Measurements from ENCODE around the gene FALEC.

Gene FALEC

DNA sequence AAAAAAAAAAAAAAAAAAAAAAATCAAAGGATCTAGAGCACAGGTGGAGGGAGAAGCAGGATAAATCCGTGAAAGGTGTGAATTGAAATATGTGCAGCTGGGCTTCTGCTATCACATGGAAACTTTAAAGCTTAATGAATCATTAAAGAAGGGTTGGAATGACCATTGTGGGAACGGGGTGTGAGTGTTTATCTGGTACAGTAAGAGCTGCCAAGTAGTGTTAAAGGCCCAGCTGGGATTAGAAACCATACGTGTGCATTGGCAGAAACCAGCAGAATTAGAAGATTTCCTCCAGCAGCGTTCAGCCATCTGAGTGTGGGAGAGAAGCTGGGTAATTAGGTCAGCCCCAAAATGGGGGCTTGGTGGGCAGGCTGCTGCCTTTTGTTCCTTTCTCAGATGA, 13.5 kb downstream of the FALEC start:
- H3K9me3 ChIP-seq (ENCODE audit: control insufficient read depth, low read length): no peaks in the 10 kb centered on the region
- peaks cover 13% of the 10 kb centered on the region for H3K4me1 ChIP-seq (ENCODE audit: control insufficient read depth, insufficient read depth, low read length, poor library complexity, severe bottlenecking)
- no peaks in the 10 kb centered on the region for H3K36me3 ChIP-seq (ENCODE audit: control insufficient read depth, insufficient read depth, low read length)
- H3K4me3 ChIP-seq (ENCODE audit: extremely low read depth, insufficient read depth, low read length, poor library complexity, severe bottlenecking): no peak overlapping the region
- WGBS, 2 experiments (ENCODE audit: insufficient coverage in 2 of 2): 91 to 95% methylated on average over 3 of the region's 4 CpGs
- no peak overlapping the region for H3K27ac ChIP-seq (ENCODE audit: low read depth, low read length, severe bottlenecking)

DNA sequence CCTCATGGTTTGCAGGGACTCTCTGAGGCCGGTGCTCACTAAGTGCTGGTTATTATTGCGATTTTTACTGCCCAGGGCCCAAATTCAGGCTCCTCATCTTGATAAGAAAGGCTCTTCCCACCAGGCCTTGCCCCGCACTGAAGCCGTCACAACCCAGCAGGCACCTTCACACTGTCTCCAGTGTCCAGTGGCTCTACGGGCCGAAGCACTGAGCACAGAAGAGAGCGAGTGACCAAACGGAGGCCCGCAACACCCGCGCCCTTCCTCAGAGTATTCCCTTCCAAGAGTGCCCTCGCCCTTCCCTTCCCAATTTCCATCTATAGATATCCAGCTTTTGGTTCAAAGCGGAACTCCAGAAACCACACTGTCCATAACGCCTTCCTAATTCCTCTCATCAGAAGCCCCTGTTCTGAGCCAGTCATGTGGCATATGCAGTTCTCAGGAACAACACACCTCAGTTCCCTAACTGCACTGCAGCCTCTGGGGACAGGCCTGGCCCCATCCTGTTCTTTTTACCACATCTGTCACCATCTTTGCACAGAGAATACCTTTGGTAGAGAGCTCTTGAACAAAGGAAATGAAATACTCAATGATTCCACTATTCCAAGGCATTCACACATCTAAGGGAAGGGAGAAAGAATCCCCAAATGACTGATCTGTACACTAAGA, 15.1 kb downstream of the FALEC start:
- Histone ChIP-seq H3K36me3 (ENCODE audit: control insufficient read depth, insufficient read depth, low read length) (no peaks in the 10 kb centered on the region), H3K27ac (ENCODE audit: low read depth, low read length, severe bottlenecking) (no peak overlapping the region), H3K4me3 (ENCODE audit: extremely low read depth, insufficient read depth, low read length, poor library complexity, severe bottlenecking) (no peak overlapping the region), H3K4me1 (ENCODE audit: control insufficient read depth, insufficient read depth, low read length, poor library complexity, severe bottlenecking) (peaks cover 17% of the 10 kb centered on the region), H3K9me3 (ENCODE audit: control insufficient read depth, low read length) (no peaks in the 10 kb centered on the region)
- 94 to 95% methylated on average over 9 to 14 of the region's 14 CpGs for WGBS, 2 experiments (ENCODE audit: insufficient coverage in 2 of 2)

DNA sequence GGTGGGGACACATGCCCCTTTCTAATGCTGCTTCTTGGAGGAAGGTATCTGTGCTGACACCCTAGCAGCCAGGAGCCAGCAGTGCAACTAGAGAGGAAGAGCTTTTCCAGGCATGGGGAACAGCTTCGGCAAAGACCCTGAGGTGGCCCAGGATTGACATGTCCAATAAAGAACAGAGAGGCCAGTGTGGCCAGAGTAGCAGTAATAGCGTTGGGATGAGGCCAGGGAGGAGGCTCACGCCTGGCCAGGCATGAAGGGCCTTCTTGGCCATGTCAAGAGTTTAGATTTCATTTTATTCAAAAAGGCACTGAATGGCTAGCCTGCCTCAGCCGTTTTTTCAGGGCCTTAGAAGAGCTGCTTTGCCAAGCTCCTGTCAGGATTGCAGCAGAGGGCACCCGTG, 17.3 kb downstream of the FALEC start:
- WGBS, 2 experiments (ENCODE audit: insufficient coverage in 2 of 2): 64 to 69% methylated on average over 4 to 5 of the region's 5 CpGs
- no peaks in the 10 kb centered on the region for H3K36me3 ChIP-seq (ENCODE audit: control insufficient read depth, insufficient read depth, low read length)
- no peak overlapping the region for H3K4me3 ChIP-seq (ENCODE audit: extremely low read depth, insufficient read depth, low read length, poor library complexity, severe bottlenecking)
- H3K27ac ChIP-seq (ENCODE audit: low read depth, low read length, severe bottlenecking): no peak overlapping the region
- peaks cover 33% of the 10 kb centered on the region for H3K4me1 ChIP-seq (ENCODE audit: control insufficient read depth, insufficient read depth, low read length, poor library complexity, severe bottlenecking)
- no peaks in the 10 kb centered on the region for H3K9me3 ChIP-seq (ENCODE audit: control insufficient read depth, low read length)

DNA sequence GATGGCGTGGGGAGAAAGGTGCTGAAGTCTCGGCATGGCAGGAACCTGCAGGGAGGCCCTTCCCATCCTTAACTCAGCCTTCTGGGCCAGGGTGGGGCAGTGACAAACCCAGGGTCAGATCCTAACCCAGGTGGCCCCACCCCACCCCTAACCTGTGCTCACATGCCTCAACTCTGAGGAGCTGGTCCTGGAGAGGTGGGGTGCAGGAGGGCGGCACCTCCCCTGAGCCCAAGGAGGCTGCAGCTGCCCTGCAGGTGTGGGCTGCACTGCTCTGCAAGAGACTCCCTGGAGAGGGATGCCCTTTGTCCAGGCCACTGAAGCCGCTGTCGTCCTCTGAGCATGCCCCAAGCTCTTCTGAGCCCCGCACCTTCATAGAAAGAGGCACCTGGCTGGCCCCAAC, 18.4 kb downstream of the FALEC start:
- Histone ChIP-seq H3K4me1 (ENCODE audit: control insufficient read depth, insufficient read depth, low read length, poor library complexity, severe bottlenecking) (peaks cover 39% of the 10 kb centered on the region), H3K9me3 (ENCODE audit: control insufficient read depth, low read length) (no peaks in the 10 kb centered on the region), H3K27ac (ENCODE audit: low read depth, low read length, severe bottlenecking) (no peak overlapping the region), H3K36me3 (ENCODE audit: control insufficient read depth, insufficient read depth, low read length) (no peaks in the 10 kb centered on the region), H3K4me3 (ENCODE audit: extremely low read depth, insufficient read depth, low read length, poor library complexity, severe bottlenecking) (no peak overlapping the region)
- WGBS, 2 experiments (ENCODE audit: insufficient coverage in 2 of 2): 90 to 93% methylated on average over 5 to 6 of the region's 6 CpGs

DNA sequence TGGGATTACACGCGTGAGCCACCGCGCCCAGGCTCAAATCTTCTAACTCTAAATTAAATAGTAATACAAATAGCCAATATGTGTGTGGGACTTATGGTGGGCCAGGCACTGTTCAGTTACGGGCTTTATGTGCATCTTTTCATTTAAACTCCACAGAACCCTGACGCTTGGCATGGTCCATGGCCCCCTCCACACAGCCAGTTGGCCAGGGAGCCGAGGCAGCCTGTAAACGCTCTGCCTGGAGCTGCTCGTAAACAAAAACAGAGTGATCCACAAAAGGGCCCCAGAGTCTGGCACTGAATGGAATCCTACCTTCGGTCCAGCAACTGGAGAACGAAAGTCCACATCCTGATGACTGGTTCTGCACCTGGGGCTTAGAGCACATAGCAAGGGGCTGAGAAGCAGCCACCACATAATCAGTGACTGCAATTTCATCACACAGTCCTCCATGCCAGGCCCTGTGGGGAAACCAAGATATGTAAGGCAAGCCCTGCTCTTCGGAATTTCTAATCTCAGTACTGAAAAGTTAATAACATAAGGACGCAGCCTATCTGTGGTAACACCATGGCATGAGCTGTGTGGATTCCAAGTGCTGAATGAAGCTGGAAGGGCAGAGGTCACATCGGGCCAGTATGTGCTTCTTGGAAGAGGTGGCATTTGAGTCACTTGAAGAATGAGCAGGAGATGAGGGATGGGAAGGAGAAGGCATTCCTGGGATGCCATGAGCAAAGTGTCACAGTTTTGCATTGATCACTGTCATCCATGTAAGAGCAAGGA, 20.1 kb downstream of the FALEC start:
- WGBS, 2 experiments (ENCODE audit: insufficient coverage in 2 of 2): 82 to 92% methylated on average over 6 to 9 of the region's 14 CpGs
- Histone ChIP-seq H3K27ac (ENCODE audit: low read depth, low read length, severe bottlenecking) (peak overlapping the region; percentile 16), H3K36me3 (ENCODE audit: control insufficient read depth, insufficient read depth, low read length) (no peaks in the 10 kb centered on the region)

DNA sequence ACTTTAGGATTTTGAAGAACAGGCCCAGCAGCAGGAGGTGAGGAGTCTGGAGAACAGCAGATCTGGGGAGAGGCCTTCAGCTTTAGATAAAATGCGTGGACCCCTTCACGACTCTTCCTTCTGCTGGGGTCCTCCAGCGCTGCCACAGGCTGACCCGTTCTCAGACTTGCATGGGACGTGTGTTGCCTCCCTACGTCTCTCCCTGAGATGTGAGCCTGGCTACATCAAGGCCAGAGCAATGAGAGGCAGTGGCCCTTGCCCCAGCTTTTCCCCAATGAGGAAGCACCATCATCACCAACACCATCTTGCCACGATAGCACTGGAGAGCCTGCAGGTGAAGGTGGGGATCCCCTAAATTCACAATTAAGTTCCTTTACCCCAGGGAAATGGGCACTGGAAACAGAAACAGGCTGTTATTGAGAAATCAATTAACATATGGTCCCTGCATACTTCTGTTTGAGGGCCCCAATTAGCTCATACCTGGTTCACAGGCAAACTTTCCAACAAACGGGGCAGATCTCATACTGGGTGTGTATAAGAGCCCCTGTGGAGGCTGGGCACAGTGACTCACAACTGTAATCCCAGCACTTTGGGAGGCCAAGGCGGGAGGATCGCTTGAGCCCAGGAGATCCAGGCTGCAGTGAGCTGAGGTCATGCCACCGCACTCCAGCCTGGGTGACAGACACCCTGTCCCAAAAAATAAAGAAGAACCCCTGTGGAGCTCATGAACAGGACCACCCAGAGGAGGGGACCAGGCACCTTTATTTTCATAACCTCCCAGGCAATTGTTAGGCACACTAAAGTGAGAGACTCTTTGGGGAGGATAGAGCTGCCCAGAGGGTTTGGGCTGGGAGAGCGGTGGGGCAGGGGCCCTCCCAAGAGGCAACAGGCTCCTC, 21.5 kb downstream of the FALEC start:
- Histone ChIP-seq H3K9me3 (ENCODE audit: control insufficient read depth, low read length) (no peaks in the 10 kb centered on the region), H3K36me3 (ENCODE audit: control insufficient read depth, insufficient read depth, low read length) (no peaks in the 10 kb centered on the region), H3K4me1 (ENCODE audit: control insufficient read depth, insufficient read depth, low read length, poor library complexity, severe bottlenecking) (peaks cover 39% of the 10 kb centered on the region), H3K27ac (ENCODE audit: low read depth, low read length, severe bottlenecking) (peak overlapping the region; percentile 83), H3K4me3 (ENCODE audit: extremely low read depth, insufficient read depth, low read length, poor library complexity, severe bottlenecking) (no peak overlapping the region)
- WGBS, 2 experiments (ENCODE audit: insufficient coverage in 2 of 2): 94% methylated on average over 9 to 11 of the region's 12 CpGs

More for the DNA sequence above, 20.1 kb downstream of the FALEC start:
- H3K9me3 ChIP-seq (ENCODE audit: control insufficient read depth, low read length): no peaks in the 10 kb centered on the region
- peaks cover 39% of the 10 kb centered on the region for H3K4me1 ChIP-seq (ENCODE audit: control insufficient read depth, insufficient read depth, low read length, poor library complexity, severe bottlenecking)
- H3K4me3 ChIP-seq (ENCODE audit: extremely low read depth, insufficient read depth, low read length, poor library complexity, severe bottlenecking): no peak overlapping the region

DNA sequence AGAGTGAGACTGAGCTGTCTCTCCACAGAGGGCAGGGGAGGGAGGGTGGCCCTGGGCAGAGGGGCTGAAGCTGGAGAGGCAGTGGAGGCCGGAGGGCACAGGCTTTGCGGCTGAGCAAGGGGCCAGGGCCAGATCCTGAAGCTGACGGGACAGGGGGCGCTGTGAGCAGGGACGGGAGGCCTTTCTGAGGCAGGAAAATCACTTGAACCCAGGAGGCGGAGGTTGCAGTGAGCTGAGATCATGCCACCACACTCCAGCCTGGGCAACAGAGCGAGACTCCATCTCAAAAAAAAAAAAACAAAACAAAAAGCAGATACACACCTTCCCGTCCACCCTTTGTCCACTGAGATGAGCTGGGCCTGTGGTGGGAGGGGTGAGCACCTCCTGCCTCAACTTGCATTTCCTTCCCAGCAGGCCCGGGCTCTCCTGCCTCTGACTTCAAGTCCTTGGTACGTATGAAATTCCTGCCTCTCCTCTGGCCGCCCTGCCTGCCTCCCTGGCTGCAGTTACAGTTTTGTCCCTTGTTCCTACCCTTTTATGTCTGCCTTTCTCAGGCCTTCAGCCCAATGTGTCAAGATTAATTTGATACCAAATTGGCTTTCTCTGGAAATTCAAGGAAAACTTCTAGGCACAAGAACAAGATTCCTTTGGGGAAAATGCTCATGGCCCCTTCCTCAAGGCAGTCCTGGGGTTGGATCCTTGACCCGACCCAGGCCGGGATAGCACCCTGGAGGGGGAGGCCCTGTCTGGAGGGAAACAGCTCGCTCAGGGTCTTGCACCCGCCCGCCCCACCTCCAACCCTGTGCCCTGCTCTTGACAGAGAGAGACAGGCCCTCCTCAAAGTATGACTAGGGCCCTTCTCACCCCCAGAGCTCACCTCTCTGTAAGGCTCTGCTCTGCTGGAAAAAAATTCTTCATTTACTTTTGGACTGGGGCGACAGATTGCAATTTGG, 22.5 kb downstream of the FALEC start:
- Histone ChIP-seq H3K4me3 (ENCODE audit: extremely low read depth, insufficient read depth, low read length, poor library complexity, severe bottlenecking) (no peak overlapping the region), H3K27ac (ENCODE audit: low read depth, low read length, severe bottlenecking) (peak overlapping the region; percentile 83), H3K9me3 (ENCODE audit: control insufficient read depth, low read length) (no peaks in the 10 kb centered on the region), H3K4me1 (ENCODE audit: control insufficient read depth, insufficient read depth, low read length, poor library complexity, severe bottlenecking) (peaks cover 34% of the 10 kb centered on the region), H3K36me3 (ENCODE audit: control insufficient read depth, insufficient read depth, low read length) (no peaks in the 10 kb centered on the region)
- WGBS, 2 experiments (ENCODE audit: insufficient coverage in 2 of 2): 64 to 69% methylated on average over 5 to 10 of the region's 17 CpGs

DNA sequence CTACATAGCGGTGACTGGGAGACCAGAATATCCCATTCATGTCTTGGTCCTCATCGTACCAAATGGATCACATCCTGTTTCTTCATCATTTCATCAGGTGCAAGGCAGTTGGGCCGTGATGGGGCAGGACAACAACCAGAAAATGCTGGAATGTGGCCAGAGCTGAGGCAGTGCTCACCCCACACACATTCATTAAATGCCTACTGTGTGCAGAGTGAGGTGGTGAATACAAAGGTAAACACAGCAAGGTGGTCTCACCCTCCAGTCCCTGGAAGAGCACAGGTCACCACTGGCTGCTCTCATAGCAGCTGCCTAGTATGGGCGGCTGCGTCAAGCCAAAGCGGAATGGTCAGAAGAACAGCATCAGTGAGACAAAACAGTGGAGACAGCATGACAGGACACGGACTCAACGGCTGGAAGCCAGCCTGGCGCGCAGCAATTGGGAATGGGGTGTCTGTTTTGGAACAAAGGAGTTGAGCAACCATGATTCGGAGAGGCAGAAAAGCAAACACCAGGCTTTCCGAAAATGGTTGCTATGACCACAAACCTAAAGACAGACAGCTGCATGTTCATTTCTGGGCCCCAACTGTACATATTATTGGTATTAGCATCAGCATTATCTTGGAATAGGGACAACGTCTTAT, 28.1 kb downstream of the FALEC start:
- Histone ChIP-seq H3K4me3 (ENCODE audit: extremely low read depth, insufficient read depth, low read length, poor library complexity, severe bottlenecking) (no peak overlapping the region), H3K27ac (ENCODE audit: low read depth, low read length, severe bottlenecking) (no peak overlapping the region), H3K9me3 (ENCODE audit: control insufficient read depth, low read length) (no peaks in the 10 kb centered on the region), H3K36me3 (ENCODE audit: control insufficient read depth, insufficient read depth, low read length) (no peaks in the 10 kb centered on the region), H3K4me1 (ENCODE audit: control insufficient read depth, insufficient read depth, low read length, poor library complexity, severe bottlenecking) (peaks cover 4% of the 10 kb centered on the region)
- WGBS, 2 experiments (ENCODE audit: insufficient coverage in 2 of 2): 95 to 97% methylated on average over 11 of the region's 13 CpGs

DNA sequence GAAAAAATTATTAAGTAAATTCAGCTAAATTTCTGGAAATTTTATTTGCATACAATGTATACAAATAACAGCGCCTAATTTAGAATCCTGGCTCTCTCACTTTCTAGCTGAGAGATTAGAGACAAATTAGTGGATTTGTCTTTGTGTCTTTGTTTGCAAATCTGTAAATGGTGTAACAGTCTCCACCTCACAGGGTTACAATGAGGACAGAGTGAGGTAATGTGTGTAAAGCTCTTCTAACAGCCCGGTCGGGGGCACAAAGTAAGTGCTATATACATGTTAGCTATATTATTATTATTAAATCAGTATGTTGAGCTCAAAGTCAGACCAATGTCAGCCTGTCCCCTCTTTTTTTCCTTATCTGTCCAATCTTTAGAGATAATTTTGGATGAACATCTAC, 28.7 kb downstream of the FALEC start:
- WGBS, 2 experiments (ENCODE audit: insufficient coverage in 2 of 2): no CpG with 5 or more reads among the region's 3 CpGs
- H3K4me1 ChIP-seq (ENCODE audit: control insufficient read depth, insufficient read depth, low read length, poor library complexity, severe bottlenecking): no peaks in the 10 kb centered on the region
- no peaks in the 10 kb centered on the region for H3K9me3 ChIP-seq (ENCODE audit: control insufficient read depth, low read length)
- no peaks in the 10 kb centered on the region for H3K36me3 ChIP-seq (ENCODE audit: control insufficient read depth, insufficient read depth, low read length)
- no peak overlapping the region for H3K27ac ChIP-seq (ENCODE audit: low read depth, low read length, severe bottlenecking)
- no peak overlapping the region for H3K4me3 ChIP-seq (ENCODE audit: extremely low read depth, insufficient read depth, low read length, poor library complexity, severe bottlenecking)

Measured in mesodermal cell (in vitro differentiated cells).